Brain microvascular endothelial cell (primary cell): ENCODE data around the gene CDK17.

ENCODE experiments used
- DNase-seq: peaks from one replicate; pipeline ENCODE4 v3.0.0-alpha.2; 2020
- H3K27ac ChIP-seq: fragments of 250-450 bp; sonication (Bioruptor Pico); 2 replicates; pipeline ENCODE4 v1.5.1; 2020; ENCODE audit warnings: mild to moderate bottlenecking, moderate library complexity
- H3K27me3 ChIP-seq: fragments of 250-450 bp; sonication (Bioruptor Pico); replicated peaks from 2 replicates; pipeline ENCODE4 v1.5.1; 2020; ENCODE audit warnings: mild to moderate bottlenecking
- H3K36me3 ChIP-seq: fragments of 250-450 bp; sonication (Bioruptor Pico); replicated peaks from 2 replicates; pipeline ENCODE4 v1.5.1; 2020; ENCODE audit warnings: mild to moderate bottlenecking
- H3K4me3 ChIP-seq: 2 replicates; pipeline ENCODE4 v1.5.1; 2011; ENCODE audit warnings: low read depth, mild to moderate bottlenecking, control low read depth, low read length, moderate library complexity
- CTCF ChIP-seq: IDR thresholded peaks from 2 replicates; pipeline ENCODE4 v1.5.1; 2011; ENCODE audit warnings: low read depth, mild to moderate bottlenecking, moderate library complexity, low read length, control low read depth, inconsistent platforms; ENCODE audit errors: missing control alignments
- in situ Hi-C: cut with HindIII; loops from 2 replicates; pipeline ENCODE4 v1.10.0; 2017; ENCODE audit warnings: low sequenced_read_pairs, low pct_ligation_motif_present

CDK17 gene

GRCh38 chr12:96329018-96329417, 71.2 kb downstream of the CDK17 start:
- DNase-seq, result no peak
- Histone ChIP-seq H3K27me3 (no peaks in the 10 kb centered on the region), H3K4me3 (no peak overlapping the region), H3K27ac (no peak overlapping the region), H3K36me3 (peaks cover 14% of the 10 kb centered on the region)
- in situ Hi-C loops, result no loop called here
- TF ChIP-seq CTCF, result no peak

GRCh38 chr12:96327889-96328288, 72.3 kb downstream of the CDK17 start:
- no peak for DNase-seq
- Histone ChIP-seq H3K27me3 (no peaks in the 10 kb centered on the region), H3K4me3 (no peak overlapping the region), H3K36me3 (peaks cover 13% of the 10 kb centered on the region), H3K27ac (no peak overlapping the region)
- TF ChIP-seq CTCF, result no peak
- in situ Hi-C loops, result no loop called here

GRCh38 chr12:96327346-96327745, 72.9 kb downstream of the CDK17 start:
- in situ Hi-C loops, result no loop called here
- H3K36me3 ChIP-seq, result peaks cover 12% of the 10 kb centered on the region
- no peaks in the 10 kb centered on the region for H3K27me3 ChIP-seq
- no peak overlapping the region for H3K27ac ChIP-seq
- DNase-seq, result no peak
- H3K4me3 ChIP-seq, result no peak overlapping the region
- no peak for TF ChIP-seq CTCF

- no peak overlapping the region for H3K4me3 ChIP-seq
- DNase-seq, result no peak
- no peak overlapping the region for H3K27ac ChIP-seq
- in situ Hi-C loops, result no loop called here
- peaks cover 9% of the 10 kb centered on the region for H3K36me3 ChIP-seq
- TF ChIP-seq CTCF, result no peak
- H3K27me3 ChIP-seq, result no peaks in the 10 kb centered on the region
Measured at GRCh38 chr12:96326628-96327227, 73.5 kb downstream of the CDK17 start.

GRCh38 chr12:96323906-96324305, 76.3 kb downstream of the CDK17 start:
- H3K36me3 ChIP-seq, result peaks cover 7% of the 10 kb centered on the region
- TF ChIP-seq CTCF, result no peak
- H3K4me3 ChIP-seq, result no peak overlapping the region
- H3K27me3 ChIP-seq, result no peaks in the 10 kb centered on the region
- DNase-seq, result no peak
- H3K27ac ChIP-seq, result no peak overlapping the region
- in situ Hi-C loops, result no loop called here

- H3K27me3 ChIP-seq, result no peaks in the 10 kb centered on the region
- peaks cover 7% of the 10 kb centered on the region for H3K36me3 ChIP-seq
- DNase-seq, result no peak
- no peak overlapping the region for H3K27ac ChIP-seq
- H3K4me3 ChIP-seq, result no peak overlapping the region
- in situ Hi-C loops, result no loop called here
- TF ChIP-seq CTCF, result no peak
Measured at GRCh38 chr12:96322720-96323119, 77.5 kb downstream of the CDK17 start.
